Right ventricle myocardium inferior (tissue), 1 donor: ENCODE measurements around the gene PARN. TPM values are rescaled to one million over a fixed set of nuclear protein-coding genes. Genes with fewer than 3 reads are reported as not detected.
A peak's percentile ranks its signal among the peaks of the same experiment; 100 is the strongest.
"Not testable (repeated sequence)": the region's sequence is repeated elsewhere in the genome, so short reads cannot be mapped to it uniquely, and the experiment has no call there.

Experiments
- ATAC-seq: fragments of 200-7000 bp; cut with Tn5 transposase; one replicate; pipeline ENCODE4 v1.9.1; 2020; ENCODE audit warnings: mild to moderate bottlenecking, moderate library complexity
- DNase-seq: peaks from one replicate; pipeline ENCODE4 v3.0.0; 2021; ENCODE audit errors: missing footprints
- intact Hi-C: fragments of 100-400 bp; cut with DNase I; formaldehyde crosslinking; loops from one replicate; pipeline ENCODE4 v1.11.0; 2022
- total RNA-seq: library from RNA; stranded (reverse); fragmentation: NEBNext Ultra II Directional; extraction: Animal tissue kit (Norgen Biotek cat#: 25700); gene quantifications from one replicate; pipeline ENCODE4 v1.2.1, GENCODE V29; 2021
- donor health status: DM: no; HTN: yes; CAD: no; lungs with severe emphysema.

The PARN gene
- total RNA-seq, 1 donor from 2014 or later, result 17.2 TPM

DNA sequence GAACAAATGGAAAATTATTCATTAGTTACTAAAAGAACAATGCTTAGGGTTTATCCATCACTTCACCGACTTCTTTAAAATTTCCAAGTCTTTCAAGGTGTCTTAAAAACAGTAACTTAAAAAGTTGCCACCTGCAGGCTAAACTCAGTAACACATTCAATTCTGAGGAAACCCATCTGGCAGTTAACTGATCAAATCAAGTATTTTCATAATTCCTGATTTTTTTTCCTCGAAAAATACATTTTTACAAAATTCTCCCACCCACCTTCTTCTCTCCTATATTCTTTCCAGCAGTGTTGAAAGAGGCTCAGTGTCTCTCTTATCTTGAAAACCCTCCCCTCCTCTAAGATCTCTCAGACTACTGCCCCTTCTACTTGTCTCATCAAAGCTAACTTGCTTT lies 29.9 kb downstream of the PARN start:
- DNase-seq, result no peak
- intact Hi-C loops, result no loop called here
- ATAC-seq, result no peak

- intact Hi-C loops, result no loop called here
These were observed 43.3 kb downstream of the PARN start for GRCh38 chr16:14586637-14587305.

GRCh38 chr16:14585287-14585686 lies 44.8 kb downstream of the PARN start:
- intact Hi-C loops, result no loop called here
- ATAC-seq, result no peak
- DNase-seq, result no peak

More at GRCh38 chr16:14586637-14587305, 43.3 kb downstream of the PARN start:
- DNase-seq, result no peak
- ATAC-seq, result no peak

GRCh38 chr16:14580926-14581325 lies 49.1 kb downstream of the PARN start:
- ATAC-seq, intact Hi-C loops, DNase-seq: not testable (repeated sequence)

GRCh38 chr16:14579266-14579665 lies 50.8 kb downstream of the PARN start:
- ATAC-seq, result no peak
- intact Hi-C loops, result no loop called here

GRCh38 chr16:14576532-14576931 lies 53.5 kb downstream of the PARN start:
- ATAC-seq, result no peak
- intact Hi-C loops, result no loop called here
- DNase-seq, result no peak

More at GRCh38 chr16:14579266-14579665, 50.8 kb downstream of the PARN start:
- DNase-seq, result no peak

- intact Hi-C loops, result no loop called here
- ATAC-seq (no peak), DNase-seq (no peak)
These were observed 54.0 kb downstream of the PARN start for GRCh38 chr16:14576069-14576468.

DNA sequence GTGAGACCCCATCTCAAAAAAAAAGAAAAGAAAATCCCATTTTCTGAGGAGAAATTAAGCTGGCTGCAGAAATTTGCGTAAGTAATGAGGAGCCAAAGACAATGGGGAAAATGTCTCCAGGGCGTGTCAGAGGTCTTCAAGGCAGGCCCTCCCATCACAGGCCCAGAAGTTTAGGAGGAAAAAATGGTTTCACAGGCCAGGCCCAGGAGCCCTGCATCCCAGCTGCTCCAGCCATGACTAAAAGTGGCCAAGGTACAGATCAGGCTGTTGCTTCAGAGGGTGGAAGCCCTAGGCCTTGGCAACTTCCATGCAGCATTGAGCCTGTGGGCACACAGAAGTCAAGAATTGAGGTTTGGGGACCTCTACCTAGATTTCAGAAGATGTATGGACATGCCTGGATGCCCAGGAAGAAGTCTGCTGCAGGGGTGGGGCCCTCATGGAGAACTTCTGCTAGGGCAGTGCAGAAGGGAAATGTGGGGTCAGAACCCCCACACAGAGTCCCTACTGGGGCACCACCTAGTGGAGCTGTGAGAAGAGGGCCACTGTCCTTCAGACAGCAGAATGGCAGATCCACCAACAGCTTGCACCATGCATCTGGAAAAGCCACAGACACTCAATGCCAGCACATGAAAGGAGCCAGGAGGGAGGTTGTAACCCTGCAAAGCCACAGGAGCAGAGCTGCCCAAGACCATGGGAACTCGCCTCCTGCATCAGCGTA lies 55.2 kb downstream of the PARN start:
- intact Hi-C loops, ATAC-seq, DNase-seq: not testable (repeated sequence)

GRCh38 chr16:14572535-14572934 lies 57.5 kb downstream of the PARN start:
- intact Hi-C loops, result no loop called here
- no peak for DNase-seq
- ATAC-seq, result no peak

DNA sequence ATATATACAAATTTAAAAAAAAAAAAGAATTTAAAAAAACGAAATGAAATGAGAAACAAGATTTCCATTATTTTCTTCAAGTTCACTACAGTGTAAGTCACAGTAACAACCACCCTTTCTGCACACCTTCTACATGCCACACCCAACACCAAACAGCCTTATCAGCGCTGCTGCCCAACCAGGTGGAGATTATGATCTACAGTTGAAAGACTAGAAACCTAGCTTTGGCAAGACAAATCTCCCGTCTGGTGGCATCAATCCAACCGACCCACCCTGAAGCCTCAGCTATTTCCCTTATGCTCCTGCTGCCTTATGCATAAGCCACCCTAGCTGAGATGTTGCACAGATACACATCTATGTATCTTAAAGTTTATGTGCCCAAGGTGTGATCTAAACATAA lies 60.8 kb downstream of the PARN start:
- ATAC-seq, result no peak
- no peak for DNase-seq
- intact Hi-C loops, result no loop called here

DNA sequence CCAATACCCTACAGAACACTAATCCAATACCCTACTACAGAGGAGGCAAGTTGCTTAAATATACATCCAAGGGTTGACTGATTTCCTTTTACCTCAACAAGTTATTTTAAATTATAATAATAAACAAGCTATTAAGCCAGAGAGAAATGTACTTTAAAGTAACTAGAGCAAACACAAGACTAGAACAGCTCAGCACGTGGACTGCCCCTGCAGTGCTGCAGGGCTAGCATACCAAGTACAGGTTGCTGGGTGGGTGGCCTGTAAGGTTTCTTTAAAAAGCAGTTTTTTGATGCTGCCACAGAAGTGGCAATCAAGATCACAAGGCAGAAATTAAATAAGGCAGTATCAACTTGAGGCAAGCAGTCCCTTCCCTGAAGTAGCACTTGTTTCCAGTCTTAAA lies 63.5 kb downstream of the PARN start:
- ATAC-seq (no peak), DNase-seq (no peak)
- intact Hi-C loops, result no loop called here

DNA sequence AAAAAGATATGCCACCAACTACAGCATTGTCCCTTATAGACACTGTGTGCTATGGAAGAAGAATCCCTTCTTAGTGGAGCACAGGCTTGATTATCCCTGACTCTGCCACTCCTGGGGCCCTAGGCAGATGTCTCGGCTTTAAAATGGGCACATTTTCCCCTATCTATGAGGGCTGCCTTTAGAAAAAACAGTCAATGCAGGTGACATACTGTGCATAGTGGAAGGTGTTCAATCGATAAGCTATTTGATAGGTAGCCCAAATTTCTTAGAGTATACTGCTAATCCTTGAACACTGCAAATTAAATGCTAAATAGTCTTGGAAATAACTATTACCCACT lies 64.4 kb downstream of the PARN start:
- no peak for ATAC-seq
- intact Hi-C loops, result no loop called here
- no peak for DNase-seq

DNA sequence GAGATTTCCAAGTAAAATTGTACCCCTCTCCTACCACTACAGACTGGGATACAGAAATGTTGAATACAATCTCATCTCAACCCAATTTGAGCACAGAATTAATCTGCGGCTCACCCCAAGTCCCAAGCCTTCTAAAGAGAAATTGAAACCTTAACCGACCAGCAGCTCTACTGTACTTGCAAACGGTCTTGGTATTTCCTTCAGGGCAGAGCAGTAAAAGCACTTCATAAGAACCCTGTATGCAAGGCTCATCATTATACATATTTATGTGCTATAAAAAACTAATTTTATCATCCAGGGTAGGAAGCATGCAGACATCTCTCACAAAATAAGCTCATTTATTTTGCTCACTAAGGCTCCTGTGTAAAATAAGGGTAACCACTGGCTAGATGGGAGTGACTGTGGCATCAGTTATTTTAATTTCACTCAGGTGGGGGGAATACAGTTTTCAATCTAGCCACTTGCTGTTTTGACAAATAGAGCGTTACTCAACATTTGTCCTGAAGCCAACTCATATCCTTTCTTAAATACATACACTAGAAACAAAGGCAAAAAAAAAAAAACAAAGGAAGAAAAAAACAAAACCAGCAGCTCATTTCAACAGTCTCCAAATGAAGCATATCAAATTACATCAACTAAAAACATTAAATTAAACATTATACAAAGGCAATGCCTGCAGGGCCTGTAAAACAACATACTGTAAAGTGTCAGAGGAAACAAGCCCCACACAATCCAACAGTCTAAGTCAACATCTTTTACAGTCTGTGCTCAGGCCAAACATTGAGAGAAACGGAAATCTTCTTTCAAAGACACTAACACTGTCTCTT lies 65.0 kb downstream of the PARN start:
- intact Hi-C loops, result no loop called here
- DNase-seq (no peak), ATAC-seq (no peak)

- intact Hi-C loops, result no loop called here
- ATAC-seq (no peak), DNase-seq (no peak)
These were observed 65.7 kb downstream of the PARN start for GRCh38 chr16:14564323-14564722.

- no peak for DNase-seq
- intact Hi-C loops, result no loop called here
These were observed 67.2 kb downstream of the PARN start for GRCh38 chr16:14562691-14563491.

DNA sequence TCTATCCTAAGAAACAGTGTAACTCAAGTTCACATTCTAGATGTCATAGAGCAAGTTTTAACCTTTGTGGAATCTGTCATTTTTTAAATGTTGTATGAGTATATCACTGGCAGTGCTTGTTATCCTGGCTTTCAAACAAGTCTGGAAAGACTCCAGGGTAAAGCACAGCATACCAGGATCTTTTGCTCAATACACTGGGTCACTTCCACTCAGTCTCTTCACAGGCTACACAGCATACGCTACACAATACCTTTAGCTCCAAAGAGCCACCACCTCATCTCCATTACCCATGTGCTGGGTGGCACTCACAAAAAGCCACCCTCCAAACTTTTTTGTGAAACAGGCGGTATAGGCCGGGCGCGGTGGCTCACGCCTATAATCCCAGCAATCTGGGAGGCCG lies 69.5 kb downstream of the PARN start:
- DNase-seq (no peak), ATAC-seq (peak; percentile 62)
- intact Hi-C loops, result no loop called here

More at GRCh38 chr16:14562691-14563491, 67.2 kb downstream of the PARN start:
- ATAC-seq, result peak; percentile 74

GRCh38 chr16:14559809-14560241 lies 70.2 kb downstream of the PARN start:
- intact Hi-C loops, result no loop called here
- DNase-seq (no peak), ATAC-seq (peak; percentile 74)

DNA sequence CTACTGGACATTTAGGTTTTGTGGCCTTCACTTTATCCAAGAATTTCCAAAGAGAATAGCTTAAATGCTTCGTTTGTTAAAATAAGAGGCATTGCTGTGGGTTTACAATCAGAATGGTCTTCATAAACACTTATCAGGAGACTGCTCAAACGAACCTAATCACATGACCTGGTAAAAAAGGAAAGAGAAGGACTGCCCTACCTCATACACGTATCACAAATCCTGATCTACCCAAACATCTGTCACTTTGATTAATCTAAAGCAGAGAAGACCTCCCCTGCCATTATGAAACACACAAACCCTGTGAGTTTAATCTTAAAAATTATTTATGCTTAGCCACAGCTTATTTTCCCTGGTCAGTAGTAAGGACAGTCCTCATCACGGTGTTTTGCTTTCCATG lies 76.6 kb downstream of the PARN start:
- intact Hi-C loops, result no loop called here
- no peak for ATAC-seq

GRCh38 chr16:14549789-14550153 lies 80.3 kb downstream of the PARN start:
- DNase-seq, result no peak
- intact Hi-C loops, result no loop called here

More for the DNA sequence above, 76.6 kb downstream of the PARN start:
- no peak for DNase-seq

More at GRCh38 chr16:14549789-14550153, 80.3 kb downstream of the PARN start:
- ATAC-seq, result peak; percentile 81
